Measurements from ENCODE around the gene PSMA8. TPM values are rescaled to one million over a fixed set of nuclear protein-coding genes. Genes with fewer than 3 reads are reported as not detected.

Gene PSMA8
- total and polyA plus RNA-seq, 9 donors, result 0.12 to 0.25 (median 0.16) TPM; not detected in 5

- Histone ChIP-seq H3K27me3 (no peaks in the 10 kb centered on the region), H3K9me3 (no peaks in the 10 kb centered on the region), H3K4me3 (no peak overlapping the region), H3K4me1 (ENCODE audit: insufficient read depth) (no peaks in the 10 kb centered on the region), H3K27ac (no peak overlapping the region), H3K36me3 (no peaks in the 10 kb centered on the region)
- intact Hi-C loops (cut with DNase I), result no loop called here
- WGBS, 3 donors, result 92 to 96% (median 93%) methylated on average over 3 of the region's 3 CpGs
- no peak for DNase-seq
- no peak for TF ChIP-seq CTCF (IDR thresholded peaks at IDR 0.05)
- TF ChIP-seq EP300 (IDR thresholded peaks at IDR 0.05), result no peak
- TF ChIP-seq POLR2A (IDR thresholded peaks at IDR 0.05), result no peak
Measured at GRCh38 chr18:26207937-26208336, 74.3 kb downstream of the PSMA8 start.

GRCh38 chr18:26208977-26209376, 75.3 kb downstream of the PSMA8 start:
- H3K27ac ChIP-seq, result no peak overlapping the region
- no peaks in the 10 kb centered on the region for H3K9me3 ChIP-seq
- H3K4me1 ChIP-seq (ENCODE audit: insufficient read depth), result no peaks in the 10 kb centered on the region
- no peak overlapping the region for H3K4me3 ChIP-seq
- TF ChIP-seq CTCF (IDR thresholded peaks at IDR 0.05), result no peak
- no peak for TF ChIP-seq POLR2A (IDR thresholded peaks at IDR 0.05)
- no peak for TF ChIP-seq EP300 (IDR thresholded peaks at IDR 0.05)
- H3K27me3 ChIP-seq, result no peaks in the 10 kb centered on the region
- intact Hi-C loops (cut with DNase I), result no loop called here
- WGBS, 3 donors, result 78 to 83% (median 80%) methylated on average over 2 of the region's 2 CpGs
- H3K36me3 ChIP-seq, result no peaks in the 10 kb centered on the region
- DNase-seq, result no peak

- Histone ChIP-seq H3K4me3 (no peak overlapping the region), H3K9me3 (no peaks in the 10 kb centered on the region), H3K4me1 (ENCODE audit: insufficient read depth) (no peaks in the 10 kb centered on the region), H3K27ac (no peak overlapping the region), H3K27me3 (no peaks in the 10 kb centered on the region), H3K36me3 (no peaks in the 10 kb centered on the region)
- intact Hi-C loops (cut with DNase I), result no loop called here
- WGBS, 3 donors, result 91 to 93% (median 91%) methylated on average over 4 of the region's 4 CpGs
- DNase-seq, result no peak
- TF ChIP-seq CTCF (IDR thresholded peaks at IDR 0.05), result no peak
- no peak for TF ChIP-seq POLR2A (IDR thresholded peaks at IDR 0.05)
- TF ChIP-seq EP300 (IDR thresholded peaks at IDR 0.05), result no peak
Measured at GRCh38 chr18:26210147-26210546, 76.5 kb downstream of the PSMA8 start.

GRCh38 chr18:26215247-26215970, 81.7 kb downstream of the PSMA8 start:
- DNase-seq, result no peak
- Histone ChIP-seq H3K36me3 (no peaks in the 10 kb centered on the region), H3K4me1 (ENCODE audit: insufficient read depth) (no peaks in the 10 kb centered on the region), H3K9me3 (no peaks in the 10 kb centered on the region), H3K27ac (no peak overlapping the region), H3K4me3 (no peak overlapping the region), H3K27me3 (no peaks in the 10 kb centered on the region)
- intact Hi-C loops (cut with DNase I), result no loop called here
- 76 to 82% (median 78%) methylated on average over 7 of the region's 7 CpGs for WGBS, 3 donors
- no peak for TF ChIP-seq POLR2A (IDR thresholded peaks at IDR 0.05)
- TF ChIP-seq EP300 (IDR thresholded peaks at IDR 0.05), result no peak
- no peak for TF ChIP-seq CTCF (IDR thresholded peaks at IDR 0.05)
